Calu3 (cell line): ENCODE measurements around the gene SMIM23. TPM values are rescaled to one million over a fixed set of nuclear protein-coding genes. Genes with fewer than 3 reads are reported as not detected.

Source experiments
- BruUV-seq: library from RNA; stranded (reverse); fragments of 400-500 nt; replicated peaks from 2 replicates; lab custom pipeline; 2021; lab: Mats Ljungman, UMichigan
- CTCF ChIA-PET: fragments of 300-600 bp; sonication (Branson Sonifier 250); formaldehyde crosslinking; loops from one replicate; lab custom pipeline; 2022; ENCODE audit warnings: antibody characterized with exemption; lab: Charles Lee
- DNase-seq: peaks from one replicate; pipeline ENCODE4 v3.0.0; 2022
- H3K27ac Mint-ChIP-seq: one replicate; pipeline ENCODE4 v1.8.0; 2022; ENCODE audit warnings: mixed read lengths; ENCODE audit not compliant: unreplicated experiment
- H3K27me3 Mint-ChIP-seq: one replicate; pipeline ENCODE4 v1.8.0; 2022; ENCODE audit warnings: mixed read lengths; ENCODE audit not compliant: unreplicated experiment
- H3K36me3 Mint-ChIP-seq: one replicate; pipeline ENCODE4 v1.8.0; 2022; ENCODE audit warnings: mild to moderate bottlenecking, moderate library complexity, mixed read lengths; ENCODE audit not compliant: insufficient read depth, unreplicated experiment
- H3K4me1 Mint-ChIP-seq: one replicate; pipeline ENCODE4 v1.8.0; 2022; ENCODE audit warnings: mild to moderate bottlenecking, low read depth, mixed read lengths; ENCODE audit not compliant: unreplicated experiment
- H3K4me3 Mint-ChIP-seq: one replicate; pipeline ENCODE4 v1.8.0; 2022; ENCODE audit warnings: mild to moderate bottlenecking, low read depth, moderate library complexity, mixed read lengths; ENCODE audit not compliant: unreplicated experiment
- H3K9me3 Mint-ChIP-seq: one replicate; pipeline ENCODE4 v1.8.0; 2022; ENCODE audit warnings: low read depth, mixed read lengths; ENCODE audit not compliant: unreplicated experiment
- CTCF ChIP-seq: fragments of 200-600 bp; IDR thresholded peaks from one replicate; pipeline ENCODE4 v1.8.0; 2022; ENCODE audit warnings: antibody characterized with exemption; ENCODE audit not compliant: unreplicated experiment
- intact Hi-C: fragments of 100-400 bp; cut with micrococcal nuclease; formaldehyde crosslinking; loops from one replicate; pipeline ENCODE4 v1.10.0; 2022; ENCODE audit not compliant: unreplicated experiment
- total RNA-seq: library from RNA; stranded (reverse); gene quantifications from 2 replicates; pipeline ENCODE4 v1.2.3, GENCODE V29; 2022

Gene SMIM23
- total RNA-seq, 1 experiment from 2014 or later: not detected

GRCh38 chr5:171808453-171808852, 22.8 kb downstream of the SMIM23 start:
- CTCF ChIA-PET: no interaction called here
- BruUV-seq: no TSS peak
- no peaks in the 10 kb centered on the region for H3K4me1 Mint-ChIP-seq
- no peak for DNase-seq
- H3K36me3 Mint-ChIP-seq: no peaks in the 10 kb centered on the region
- intact Hi-C loops: no loop called here
- peaks cover 4% of the 10 kb centered on the region for H3K9me3 Mint-ChIP-seq
- H3K27ac Mint-ChIP-seq: no peak overlapping the region
- peaks cover 72% of the 10 kb centered on the region for H3K27me3 Mint-ChIP-seq
- TF ChIP-seq CTCF: no peak
- no peak overlapping the region for H3K4me3 Mint-ChIP-seq

- no TSS peak for BruUV-seq
- Mint-ChIP-seq H3K9me3 (peaks cover 4% of the 10 kb centered on the region), H3K27ac (no peak overlapping the region), H3K4me1 (no peaks in the 10 kb centered on the region), H3K27me3 (peaks cover 67% of the 10 kb centered on the region), H3K4me3 (no peak overlapping the region), H3K36me3 (no peaks in the 10 kb centered on the region)
- DNase-seq: no peak
- intact Hi-C loops: no loop called here
- CTCF ChIA-PET: interaction anchor here (0.6 kb wide), 1 partner anchor 17 kb away, joined by 3 read pairs; no protein-coding TSS in a partner anchor
- TF ChIP-seq CTCF: no peak
These were observed 23.3 kb downstream of the SMIM23 start for GRCh38 chr5:171808951-171809350.

GRCh38 chr5:171810227-171810626, 24.6 kb downstream of the SMIM23 start:
- H3K4me3 Mint-ChIP-seq: no peak overlapping the region
- CTCF ChIA-PET: no interaction called here
- BruUV-seq: no TSS peak
- TF ChIP-seq CTCF: no peak
- no peaks in the 10 kb centered on the region for H3K4me1 Mint-ChIP-seq
- peaks cover 4% of the 10 kb centered on the region for H3K9me3 Mint-ChIP-seq
- no peak for DNase-seq
- intact Hi-C loops: no loop called here
- H3K36me3 Mint-ChIP-seq: no peaks in the 10 kb centered on the region
- peaks cover 62% of the 10 kb centered on the region for H3K27me3 Mint-ChIP-seq
- H3K27ac Mint-ChIP-seq: no peak overlapping the region

GRCh38 chr5:171813270-171813669, 27.7 kb downstream of the SMIM23 start:
- H3K4me1 Mint-ChIP-seq: peaks cover 8% of the 10 kb centered on the region
- no peak overlapping the region for H3K27ac Mint-ChIP-seq
- intact Hi-C loops: no loop called here
- no peak for DNase-seq
- no TSS peak for BruUV-seq
- no peaks in the 10 kb centered on the region for H3K36me3 Mint-ChIP-seq
- CTCF ChIA-PET: no interaction called here
- peaks cover 4% of the 10 kb centered on the region for H3K9me3 Mint-ChIP-seq
- H3K27me3 Mint-ChIP-seq: peaks cover 55% of the 10 kb centered on the region
- TF ChIP-seq CTCF: no peak
- no peak overlapping the region for H3K4me3 Mint-ChIP-seq
